Erythroblast (primary cell): ENCODE data around the gene FBXL16.

ENCODE experiments used
- GATA1 ChIP-seq: IDR thresholded peaks from 2 replicates; pipeline ENCODE4 v1.6.1; 2011; ENCODE audit warnings: low read depth, mild to moderate bottlenecking, control low read depth, low read length, moderate library complexity
- POLR2A ChIP-seq: IDR thresholded peaks from 2 replicates; pipeline ENCODE4 v1.6.1; 2011; ENCODE audit warnings: mild to moderate bottlenecking, low read length

- TF ChIP-seq POLR2A, result no peak
- TF ChIP-seq GATA1, result no peak
Observed at GRCh38 chr16:667113-667779, 38.4 kb downstream of the FBXL16 start.
